GM12878 (cell line): ENCODE data around the gene TIMM17B.

Experiments used
- EZH2 ChIP-seq: IDR thresholded peaks from 2 replicates; pipeline ENCODE4 v1.6.1; 2012; ENCODE audit warnings: low read depth, mild to moderate bottlenecking, control low read depth, inconsistent platforms, low read length, borderline replicate concordance; ENCODE audit not compliant: control insufficient read depth
- TCF12 ChIP-seq: IDR thresholded peaks from 2 replicates; pipeline ENCODE4 v1.6.1; 2011; ENCODE audit warnings: low read depth, mild to moderate bottlenecking, low read length

- TF ChIP-seq TCF12 = no peak
- TF ChIP-seq EZH2 = no peak
Observed at GRCh38 chrX:48924270-48924669, 26.7 kb upstream of the TIMM17B start.
